HG03060 (cell line): Measurements from ENCODE around the gene CDC42BPB.

ENCODE experiments used
- ATAC-seq: cut with Tn5 transposase; IDR thresholded peaks from one replicate; pipeline ENCODE4 v1.9.1; 2021; ENCODE audit warnings: low read depth, moderate number of reproducible peaks; ENCODE audit not compliant: unreplicated experiment

CDC42BPB gene

GRCh38 chr14:102971836-102972606 is 85.3 kb downstream of the CDC42BPB start:
- ATAC-seq = no peak

- no peak for ATAC-seq
These were observed 86.0 kb downstream of the CDC42BPB start for GRCh38 chr14:102971314-102971713.

GRCh38 chr14:102970496-102970895 is 86.9 kb downstream of the CDC42BPB start:
- ATAC-seq = no peak

- ATAC-seq = no peak
These were observed 87.4 kb downstream of the CDC42BPB start for GRCh38 chr14:102969901-102970300.

GRCh38 chr14:102969060-102969791 is 88.1 kb downstream of the CDC42BPB start:
- ATAC-seq = no peak

- no peak for ATAC-seq
These were observed 89.0 kb downstream of the CDC42BPB start for GRCh38 chr14:102968306-102968705.

GRCh38 chr14:102967506-102967795 is 89.9 kb downstream of the CDC42BPB start:
- no peak for ATAC-seq

GRCh38 chr14:102966681-102967505 is 90.5 kb downstream of the CDC42BPB start:
- ATAC-seq = no peak

GRCh38 chr14:102965971-102966655 is 91.2 kb downstream of the CDC42BPB start:
- ATAC-seq = no peak

- no peak for ATAC-seq
These were observed 92.1 kb downstream of the CDC42BPB start for GRCh38 chr14:102965282-102965681.

GRCh38 chr14:102964152-102964730 is 93.1 kb downstream of the CDC42BPB start:
- no peak for ATAC-seq

- ATAC-seq = no peak
These were observed 95.2 kb downstream of the CDC42BPB start for GRCh38 chr14:102962111-102962627.

- ATAC-seq = no peak
These were observed 98.9 kb downstream of the CDC42BPB start for GRCh38 chr14:102958461-102958860.

- no peak for ATAC-seq
These were observed 100.1 kb downstream of the CDC42BPB start for GRCh38 chr14:102957222-102957621.

GRCh38 chr14:102955636-102956408 is 101.5 kb downstream of the CDC42BPB start:
- no peak for ATAC-seq

- ATAC-seq = no peak
These were observed 103.1 kb downstream of the CDC42BPB start for GRCh38 chr14:102954081-102954789.

- no peak for ATAC-seq
These were observed 104.2 kb downstream of the CDC42BPB start for GRCh38 chr14:102953100-102953499.

GRCh38 chr14:102952276-102952675 is 105.1 kb downstream of the CDC42BPB start:
- ATAC-seq = no peak

- no peak for ATAC-seq
These were observed 105.5 kb downstream of the CDC42BPB start for GRCh38 chr14:102951799-102952198.
